HL-60 (cell line): Measurements from ENCODE around the gene CD1D.
"Not testable (repeated sequence)": the region's sequence is repeated elsewhere in the genome, so short reads cannot be mapped to it uniquely, and the experiment has no call there.

Experiments
- CTCF ChIP-seq: IDR thresholded peaks from one replicate; pipeline ENCODE4 v1.5.1; 2011; ENCODE audit warnings: low read length, control low read depth, inconsistent platforms; ENCODE audit not compliant: insufficient read depth
- POLR2AphosphoS5 ChIP-seq: IDR thresholded peaks from 2 replicates; pipeline ENCODE4 v1.6.1; 2012; ENCODE audit warnings: low read depth
- TF ChIP-seq, protein P1 (sequence below): IDR thresholded peaks from 2 replicates; pipeline ENCODE4 v1.6.1; 2012; ENCODE audit warnings: low read depth; ENCODE audit not compliant: insufficient replicate concordance

- TF ChIP-seq POLR2AphosphoS5, CTCF: not testable (repeated sequence)
- TF ChIP-seq, protein P1, sequence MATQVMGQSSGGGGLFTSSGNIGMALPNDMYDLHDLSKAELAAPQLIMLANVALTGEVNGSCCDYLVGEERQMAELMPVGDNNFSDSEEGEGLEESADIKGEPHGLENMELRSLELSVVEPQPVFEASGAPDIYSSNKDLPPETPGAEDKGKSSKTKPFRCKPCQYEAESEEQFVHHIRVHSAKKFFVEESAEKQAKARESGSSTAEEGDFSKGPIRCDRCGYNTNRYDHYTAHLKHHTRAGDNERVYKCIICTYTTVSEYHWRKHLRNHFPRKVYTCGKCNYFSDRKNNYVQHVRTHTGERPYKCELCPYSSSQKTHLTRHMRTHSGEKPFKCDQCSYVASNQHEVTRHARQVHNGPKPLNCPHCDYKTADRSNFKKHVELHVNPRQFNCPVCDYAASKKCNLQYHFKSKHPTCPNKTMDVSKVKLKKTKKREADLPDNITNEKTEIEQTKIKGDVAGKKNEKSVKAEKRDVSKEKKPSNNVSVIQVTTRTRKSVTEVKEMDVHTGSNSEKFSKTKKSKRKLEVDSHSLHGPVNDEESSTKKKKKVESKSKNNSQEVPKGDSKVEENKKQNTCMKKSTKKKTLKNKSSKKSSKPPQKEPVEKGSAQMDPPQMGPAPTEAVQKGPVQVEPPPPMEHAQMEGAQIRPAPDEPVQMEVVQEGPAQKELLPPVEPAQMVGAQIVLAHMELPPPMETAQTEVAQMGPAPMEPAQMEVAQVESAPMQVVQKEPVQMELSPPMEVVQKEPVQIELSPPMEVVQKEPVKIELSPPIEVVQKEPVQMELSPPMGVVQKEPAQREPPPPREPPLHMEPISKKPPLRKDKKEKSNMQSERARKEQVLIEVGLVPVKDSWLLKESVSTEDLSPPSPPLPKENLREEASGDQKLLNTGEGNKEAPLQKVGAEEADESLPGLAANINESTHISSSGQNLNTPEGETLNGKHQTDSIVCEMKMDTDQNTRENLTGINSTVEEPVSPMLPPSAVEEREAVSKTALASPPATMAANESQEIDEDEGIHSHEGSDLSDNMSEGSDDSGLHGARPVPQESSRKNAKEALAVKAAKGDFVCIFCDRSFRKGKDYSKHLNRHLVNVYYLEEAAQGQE: not testable (repeated sequence)
Observed at GRCh38 chr1:158223445-158223844, 42.8 kb downstream of the CD1D start.
